WTC11 (cell line): ENCODE data around the gene CD28.

ENCODE experiments used
- CREM ChIP-seq: sonication (generic); formaldehyde crosslinking; IDR thresholded peaks from 2 replicates; pipeline ENCODE4 v1.8.1; 2022; ENCODE audit warnings: mild to moderate bottlenecking, missing genetic modification reagents, moderate library complexity
- CTCF ChIP-seq: fragments of 200-600 bp; IDR thresholded peaks from 2 replicates; pipeline ENCODE4 v1.8.0; 2022; ENCODE audit warnings: antibody characterized with exemption
- SP1 ChIP-seq: sonication (generic); formaldehyde crosslinking; conservative IDR thresholded peaks from 2 replicates; pipeline ENCODE4 v1.8.1; 2022; ENCODE audit warnings: missing genetic modification reagents
- ZNF138 ChIP-seq: sonication (generic); formaldehyde crosslinking; conservative IDR thresholded peaks from 2 replicates; pipeline ENCODE4 v1.8.1; 2022; ENCODE audit warnings: mild to moderate bottlenecking, moderate library complexity, missing genetic modification reagents
- ZNF423 ChIP-seq: fragments of 250-450 bp; sonication (Bioruptor Pico); IDR thresholded peaks from 2 replicates; pipeline ENCODE4 v2.1.2; 2022; ENCODE audit warnings: mild to moderate bottlenecking, moderate library complexity

GRCh38 chr2:203783496-203784203 is 77.2 kb downstream of the CD28 start:
- no peak for TF ChIP-seq CTCF
- TF ChIP-seq SP1 (CRISPR knock-in tag) = no peak
- no peak for TF ChIP-seq ZNF138 (CRISPR knock-in tag)
- TF ChIP-seq ZNF423 (CRISPR knock-in tag) = no peak
- no peak for TF ChIP-seq CREM (CRISPR knock-in tag)
